Fibroblast of skin of back (primary cell): Measurements from ENCODE around the gene HELZ2.

Source experiments
- DNase-seq: peaks from one replicate; pipeline ENCODE4 v3.0.0-alpha.2; 2013

Gene HELZ2

DNA sequence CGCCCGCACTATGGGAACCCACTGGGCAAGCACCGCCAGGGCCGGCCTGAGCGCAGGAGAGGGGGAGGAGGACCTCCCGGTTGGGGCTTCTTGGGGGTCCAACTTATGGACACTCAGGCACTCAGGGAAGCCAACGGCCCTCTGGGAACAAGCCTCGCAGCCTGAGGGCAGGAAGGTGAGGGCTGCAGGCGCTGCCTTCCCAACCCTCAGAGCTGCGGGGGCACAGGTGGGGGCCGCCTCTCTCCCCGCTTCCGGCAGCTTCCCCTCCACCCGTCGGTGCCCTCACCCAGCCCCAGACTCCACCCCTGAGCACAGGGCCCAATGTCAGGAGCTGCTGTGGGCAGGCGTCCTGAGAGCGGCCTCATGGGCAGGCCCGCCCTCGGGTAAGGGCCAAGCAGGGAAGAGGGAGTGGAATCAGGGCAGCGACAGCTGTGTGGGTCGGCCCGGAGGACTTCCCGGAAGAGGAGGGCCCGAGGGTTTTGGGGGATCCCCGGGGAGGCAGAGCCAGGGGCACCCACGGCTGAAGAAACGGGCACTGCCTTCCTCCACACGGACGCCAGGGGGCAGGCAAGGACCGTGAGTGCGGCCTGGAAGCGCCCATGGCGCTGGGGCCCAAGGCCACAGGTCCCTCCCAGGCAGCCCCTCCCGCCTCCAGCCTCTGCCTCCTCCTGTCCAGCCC is 36.4 kb downstream of the HELZ2 start:
- peak; percentile 73 for DNase-seq

- DNase-seq: no peak
These were observed 37.0 kb downstream of the HELZ2 start, which contains the start of gene PTK6 for GRCh38 chr20:63536997-63537524. PTK6 (minus strand) TSS chr20:63537376; CDS start chr20:63537314, 62 bp downstream.

DNA sequence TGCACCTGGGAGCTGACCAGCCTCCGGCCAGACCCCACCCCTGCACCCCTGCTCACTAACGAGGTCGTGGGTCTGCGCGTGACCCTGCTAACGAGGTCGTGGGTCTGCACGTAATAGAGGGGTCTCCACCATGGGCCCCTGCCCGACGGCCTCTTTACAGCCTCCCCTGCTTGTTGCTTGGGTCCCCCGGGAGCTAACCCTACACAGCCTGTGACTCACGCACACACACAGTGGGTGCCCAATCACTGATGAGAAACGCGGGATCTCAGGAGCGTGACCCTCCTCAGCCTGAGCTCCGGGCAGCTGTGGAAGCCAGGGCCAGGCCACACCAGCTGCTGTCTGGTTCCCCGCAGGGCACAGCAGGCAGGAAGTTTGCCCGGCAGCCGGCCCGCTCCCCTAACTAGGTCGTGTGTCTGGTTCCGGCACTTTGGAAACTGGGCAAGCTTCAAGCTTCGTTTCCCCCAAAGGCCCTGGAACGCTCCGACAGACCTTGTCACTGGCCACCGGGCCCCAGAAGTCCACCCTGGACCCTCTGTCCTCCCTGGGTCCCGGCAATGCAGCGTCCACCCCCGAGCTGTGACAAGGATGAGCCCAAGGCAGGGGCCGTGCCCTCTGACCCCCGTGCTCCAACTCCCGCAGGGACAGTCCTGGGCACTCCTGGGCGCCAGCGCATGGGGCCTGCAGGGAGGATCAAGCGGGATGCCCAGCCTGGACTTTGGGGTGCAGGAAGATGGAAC is 37.6 kb downstream of the HELZ2 start:
- peak; percentile 61 for DNase-seq

DNA sequence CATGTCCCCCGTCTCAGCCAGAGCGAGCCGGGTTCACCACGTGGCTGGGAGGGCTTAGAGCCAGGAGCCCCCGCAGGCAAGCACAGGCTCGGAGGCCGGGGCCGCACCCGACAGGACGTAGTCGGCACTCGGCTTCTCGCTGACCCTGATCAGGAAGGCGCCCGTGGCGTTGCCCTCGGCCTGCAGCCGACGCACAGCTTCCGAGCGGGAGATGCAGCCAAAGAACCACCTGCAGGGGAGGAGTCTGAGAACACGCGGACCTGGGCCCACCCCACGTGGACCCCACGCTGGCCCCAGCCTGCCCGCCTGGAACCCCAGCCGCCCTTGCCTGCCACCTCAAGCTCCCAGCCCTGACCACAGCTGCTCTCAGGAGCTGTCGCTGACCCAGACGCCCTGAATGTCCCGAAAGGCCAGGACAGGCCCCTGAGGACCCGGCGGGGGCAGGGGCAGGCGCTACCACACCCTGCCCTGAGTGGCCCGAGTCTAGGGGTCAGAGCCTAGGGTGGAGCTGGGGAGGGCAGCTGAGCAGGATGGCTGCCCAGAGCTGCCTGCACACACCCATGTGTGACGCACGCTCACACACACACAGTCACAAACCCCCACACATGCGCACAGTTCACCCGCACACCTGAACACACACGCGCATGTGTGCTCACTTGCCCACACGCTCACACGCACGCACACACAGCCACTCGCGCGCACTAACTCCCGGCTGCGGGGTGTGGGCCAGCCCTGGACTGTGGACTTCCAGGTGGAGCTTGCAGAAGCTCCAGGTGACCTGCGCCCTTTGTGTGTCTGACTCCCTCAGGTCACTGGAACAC is 39.0 kb downstream of the HELZ2 start:
- DNase-seq: no peak

DNA sequence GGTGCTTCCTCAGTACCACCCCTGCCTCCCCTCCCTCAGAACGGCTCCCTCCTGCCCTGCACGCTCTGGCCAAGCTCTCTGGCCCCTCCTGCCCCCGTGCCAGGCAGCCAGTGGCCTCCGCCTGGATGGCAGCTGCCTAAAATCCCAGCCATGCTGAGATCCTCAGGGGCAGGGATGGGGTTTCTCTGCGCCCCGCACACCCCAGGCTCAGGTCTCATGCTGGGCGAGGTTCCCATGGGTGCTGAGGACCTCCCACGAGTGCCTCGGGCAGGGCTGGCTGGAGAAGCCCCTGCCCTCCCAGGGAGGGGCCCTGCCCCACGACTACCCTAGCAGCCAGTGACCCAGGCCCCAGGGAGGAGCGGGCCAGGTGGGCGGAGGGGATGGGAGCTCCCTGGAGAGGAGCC is 39.6 kb downstream of the HELZ2 start:
- DNase-seq: no peak

- DNase-seq: no peak
These were observed 40.1 kb downstream of the HELZ2 start for GRCh38 chr20:63533871-63534393.

GRCh38 chr20:63533388-63533787 is 40.7 kb downstream of the HELZ2 start:
- no peak for DNase-seq

DNA sequence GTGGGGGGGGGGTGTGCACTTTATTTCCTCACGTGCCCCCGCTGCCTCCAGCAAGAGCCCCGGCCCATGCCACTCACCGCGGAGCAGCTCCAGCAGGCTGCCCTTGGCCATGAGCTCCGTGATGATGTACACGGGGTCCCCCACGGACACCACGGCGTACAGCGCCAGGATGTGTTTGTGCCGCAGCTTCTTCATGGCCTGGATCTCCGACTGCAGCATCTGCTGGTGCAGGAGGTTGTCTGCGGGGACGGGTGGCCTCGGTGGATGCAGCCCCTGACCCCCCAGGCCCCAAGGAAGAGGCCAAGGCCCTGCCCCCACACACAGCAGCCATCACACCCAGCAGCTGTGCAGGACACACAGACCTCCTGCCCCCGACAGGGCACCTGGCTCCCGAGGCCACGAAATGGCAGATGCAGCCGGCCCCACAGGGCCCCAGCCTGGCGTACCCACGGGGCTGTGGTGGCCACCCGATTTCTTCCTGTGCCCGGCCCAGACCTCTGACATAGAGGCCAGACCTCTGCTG is 41.5 kb downstream of the HELZ2 start:
- DNase-seq: no peak

DNA sequence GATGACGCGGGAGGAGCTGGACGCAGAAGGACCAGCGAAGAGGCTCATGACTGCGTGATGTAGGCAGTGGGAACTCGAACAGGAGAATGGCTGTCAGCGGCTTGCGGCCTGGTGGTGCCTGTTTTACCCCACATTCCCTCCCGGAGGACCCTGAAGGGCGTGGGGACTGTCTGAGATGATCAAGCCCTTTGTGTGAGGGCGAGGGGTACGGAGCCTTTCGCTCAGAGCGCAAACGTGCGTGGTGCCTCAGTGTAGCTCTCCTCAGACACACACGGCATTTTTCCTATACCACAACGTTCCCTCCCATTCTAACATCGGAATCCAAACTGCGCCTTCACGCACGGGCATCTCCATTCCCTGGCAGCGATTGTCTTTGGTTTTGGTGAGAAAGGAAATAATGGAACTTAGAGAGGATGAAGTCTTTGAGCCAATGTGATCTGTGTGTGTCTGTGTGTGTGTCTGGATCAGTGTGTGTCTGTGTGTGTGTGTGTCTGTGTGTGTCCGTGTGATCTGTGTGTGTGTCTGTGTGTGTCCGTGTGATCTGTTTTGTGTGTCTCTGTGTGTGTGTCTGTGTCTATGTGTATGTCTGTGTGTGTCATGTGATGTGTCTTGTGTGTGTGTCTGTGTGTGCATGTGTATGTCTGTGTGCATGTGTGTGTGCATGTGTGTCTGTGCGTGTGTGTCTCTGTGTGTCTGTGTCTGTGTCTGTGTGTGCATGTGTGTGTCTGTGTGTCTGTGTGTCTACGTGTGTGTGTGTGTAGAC is 42.2 kb downstream of the HELZ2 start:
- no peak for DNase-seq

GRCh38 chr20:63530788-63531160 is 43.3 kb downstream of the HELZ2 start:
- DNase-seq: no peak

GRCh38 chr20:63529861-63530787 is 43.9 kb downstream of the HELZ2 start:
- no peak for DNase-seq

GRCh38 chr20:63529180-63529860 is 44.7 kb downstream of the HELZ2 start:
- DNase-seq: no peak

DNA sequence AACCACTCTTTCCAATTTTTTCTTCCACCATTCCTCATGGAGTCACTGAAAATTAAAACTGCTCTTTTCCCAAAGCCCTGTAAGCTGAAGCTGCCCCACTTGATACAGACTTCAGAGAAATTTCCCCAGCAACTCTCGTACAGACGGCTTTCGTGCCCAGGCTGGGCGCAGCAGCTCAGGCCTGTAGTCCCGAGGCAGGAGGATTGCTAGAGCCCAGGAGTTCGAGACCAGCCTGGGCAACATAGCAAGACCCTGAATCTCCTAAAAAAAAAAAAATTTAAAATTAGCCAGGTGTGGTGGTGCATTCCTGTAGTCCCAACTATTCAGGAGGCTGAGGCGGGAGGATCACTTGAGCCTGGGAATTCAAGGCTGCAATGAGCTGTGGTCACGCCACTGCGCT is 46.9 kb downstream of the HELZ2 start:
- no peak for DNase-seq

GRCh38 chr20:63525971-63526370 is 48.1 kb downstream of the HELZ2 start:
- DNase-seq: no peak

- no peak for DNase-seq
These were observed 48.9 kb downstream of the HELZ2 start for GRCh38 chr20:63525185-63525584.
